Spleen (tissue), 7 donors: ENCODE data around the gene DAPK2.

ENCODE experiments used
- CTCF ChIP-seq, 11 experiments: fragments of 200-600 bp in 7 of 11; fragments of 450-650 bp in 4 of 11; sonication (generic) in 4 of 11; IDR thresholded peaks in 8 of 11; conservative IDR thresholded peaks in 3 of 11; 1 replicate in 7 of 11; 2 replicates in 4 of 11; pipeline versions ENCODE4 v1.4.0 to v1.8.0; 2016 to 2021; ENCODE audit warnings: antibody characterized with exemption in 11 of 11, inconsistent platforms in 4 of 11, mild to moderate bottlenecking in 1 of 11
- POLR2A ChIP-seq, 3 donors: fragments of 450-650 bp; IDR thresholded peaks; one replicate each; pipeline ENCODE4 v1.5.1; 2017; ENCODE audit warnings: antibody characterized with exemption in 3 of 3, mild to moderate bottlenecking in 1 of 3
- donor health status: DM: no; HTN: no; CAD: no; lungs with moderate emphysema.
- donor health status: DM: no; HTN: no; CAD: no.
- donor health status: DM: no; HTN: no; CAD: no.

GRCh38 chr15:63945838-63946298, 100.4 kb downstream of the DAPK2 start:
- TF ChIP-seq CTCF (IDR thresholded peaks at IDR 0.05 in 8 of 11, conservative IDR thresholded peaks at IDR 0.05 in 3 of 11) (no peak), POLR2A (IDR thresholded peaks at IDR 0.05) (no peak)
